DMS114 treated with DMSO at 0.1 percent for 48 hours (cell line): ENCODE data around the gene POU2F1.

Source experiments
- DNase-seq: peaks from one replicate; lab custom pipeline; 2025; ENCODE audit not compliant: unreplicated experiment; lab: John Stamatoyannopoulos, UW

Gene POU2F1

GRCh38 chr1:167412920-167413319 lies 192.2 kb downstream of the POU2F1 start:
- no peak for DNase-seq

GRCh38 chr1:167413328-167413727 lies 192.6 kb downstream of the POU2F1 start:
- no peak for DNase-seq

GRCh38 chr1:167416506-167416905 lies 195.8 kb downstream of the POU2F1 start:
- no peak for DNase-seq

- no peak for DNase-seq
Measured at GRCh38 chr1:167418391-167418790, 197.7 kb downstream of the POU2F1 start.

- no peak for DNase-seq
Measured at GRCh38 chr1:167419245-167419644, 198.6 kb downstream of the POU2F1 start.

- DNase-seq, result no peak
Measured at GRCh38 chr1:167420510-167420909, 199.8 kb downstream of the POU2F1 start.

- no peak for DNase-seq
Measured at GRCh38 chr1:167423684-167424619, 203.3 kb downstream of the POU2F1 start.

GRCh38 chr1:167425482-167425881 lies 204.8 kb downstream of the POU2F1 start:
- DNase-seq, result no peak

- DNase-seq, result no peak
Measured at GRCh38 chr1:167426716-167427115, 206.0 kb downstream of the POU2F1 start.

- no peak for DNase-seq
Measured at GRCh38 chr1:167427848-167428247, 207.2 kb downstream of the POU2F1 start.

GRCh38 chr1:167428395-167428794 lies 207.7 kb downstream of the POU2F1 start:
- no peak for DNase-seq

GRCh38 chr1:167429612-167430011 lies 208.9 kb downstream of the POU2F1 start:
- no peak for DNase-seq

GRCh38 chr1:167430134-167430848 lies 209.6 kb downstream of the POU2F1 start:
- DNase-seq, result no peak

- DNase-seq, result no peak
Measured at GRCh38 chr1:167430849-167431242, 210.2 kb downstream of the POU2F1 start.

- no peak for DNase-seq
Measured at GRCh38 chr1:167431261-167431908, 210.7 kb downstream of the POU2F1 start.

- DNase-seq, result no peak
Measured at GRCh38 chr1:167431909-167432650, 211.4 kb downstream of the POU2F1 start.

GRCh38 chr1:167432780-167433179 lies 212.1 kb downstream of the POU2F1 start:
- no peak for DNase-seq

- no peak for DNase-seq
Measured at GRCh38 chr1:167433884-167434283, 213.2 kb downstream of the POU2F1 start.

GRCh38 chr1:167434306-167434705 lies 213.6 kb downstream of the POU2F1 start:
- DNase-seq, result no peak

- DNase-seq, result no peak
Measured at GRCh38 chr1:167435484-167435883, 214.8 kb downstream of the POU2F1 start.
